Right lobe of liver (tissue), 6 donors: ENCODE data around the gene HPS3. TPM values are rescaled to one million over a fixed set of nuclear protein-coding genes. Genes with fewer than 3 reads are reported as not detected.
A peak's percentile ranks its signal among the peaks of the same experiment; 100 is the strongest.

Experiments
- ATAC-seq, 4 donors: fragments of 200-7000 bp; cut with Tn5 transposase; one replicate each; pipeline ENCODE4 v1.9.1; 2020; ENCODE audit warnings: mild to moderate bottlenecking in 4 of 4, moderate library complexity in 4 of 4
- DNase-seq, 3 donors: peaks; one replicate each; pipeline ENCODE4 v3.0.0-alpha.2; 2020
- H3K27ac ChIP-seq, 3 donors: fragments of 200-600 bp; one replicate each; pipeline ENCODE4 v1.8.0; 2022
- H3K27me3 ChIP-seq, 2 donors: fragments of 200-600 bp; one replicate each; pipeline ENCODE4 v1.8.0; 2022
- H3K36me3 ChIP-seq, 4 donors: fragments of 200-600 bp; sonication (generic) in 1 of 4; one replicate each; pipeline versions ENCODE4 v1.5.1 to v1.8.0; 2017 to 2022; ENCODE audit warnings: control low read depth in 1 of 4
- H3K4me1 ChIP-seq, 4 donors: fragments of 200-600 bp; sonication (generic) in 1 of 4; one replicate each; pipeline versions ENCODE4 v1.5.1 to v1.8.0; 2017 to 2022; ENCODE audit warnings: control low read depth in 1 of 4
- H3K4me3 ChIP-seq, 3 donors: fragments of 200-600 bp; one replicate each; pipeline ENCODE4 v1.8.0; 2022
- H3K9me3 ChIP-seq, 4 donors: fragments of 200-600 bp; sonication (generic) in 1 of 4; one replicate each; pipeline versions ENCODE4 v1.5.1 to v1.8.0; 2017 to 2022; ENCODE audit warnings: control low read depth in 1 of 4
- POLR2A ChIP-seq: fragments of 450-650 bp; IDR thresholded peaks from one replicate; pipeline ENCODE4 v1.6.1; 2017; ENCODE audit warnings: antibody characterized with exemption, mild to moderate bottlenecking
- WGBS: methylation state at CpG from one replicate; pipeline ENCODE4 v1.1.6; 2018; ENCODE audit warnings: low coverage, low lambda C conversion rate; ENCODE audit not compliant: insufficient coverage; ENCODE audit errors: missing lambda C conversion rate; 5-methylcytosine and 5-hydroxymethylcytosine counted together
- intact Hi-C, 2 donors: fragments of 100-400 bp; cut with DNase I; formaldehyde crosslinking; loops; one replicate each; pipeline versions ENCODE4 v1.11.2 to v1.14.1; 2022
- total RNA-seq, 6 experiments: library from RNA; depleted of rRNA in 2 of 6; stranded (reverse); fragments of >200 nt in 2 of 6; fragmentation: NEBNext Ultra II Directional in 3 of 6; extraction: Animal tissue kit (Norgen Biotek cat#: 25700) in 3 of 6; gene quantifications; one replicate each; pipeline versions ENCODE4 v1.1.0 to v1.2.4, GENCODE V29; 2016 to 2023
- TF ChIP-seq, protein P1 (sequence below), 4 donors: fragments of 200-600 bp in 3 of 4; fragments of 450-650 bp in 1 of 4; IDR thresholded peaks; one replicate each; pipeline versions ENCODE4 v1.5.1 to v1.8.0; 2016 to 2022; ENCODE audit warnings: antibody characterized with exemption in 4 of 4, mild to moderate bottlenecking in 2 of 4
- donor health status: DM: no; HTN: yes; CAD: no.
- donor health status: DM: no; HTN: no; CAD: no.
- donor health status: DM: no; HTN: no; CAD: no.
- donor health status: DM: no; HTN: yes; CAD: no.
- donor health status: DM: no; HTN: yes; CAD: no.

The HPS3 gene
- total RNA-seq, 6 experiments from 2014 or later = 4.2 to 8.5 (median 6.3) TPM

DNA sequence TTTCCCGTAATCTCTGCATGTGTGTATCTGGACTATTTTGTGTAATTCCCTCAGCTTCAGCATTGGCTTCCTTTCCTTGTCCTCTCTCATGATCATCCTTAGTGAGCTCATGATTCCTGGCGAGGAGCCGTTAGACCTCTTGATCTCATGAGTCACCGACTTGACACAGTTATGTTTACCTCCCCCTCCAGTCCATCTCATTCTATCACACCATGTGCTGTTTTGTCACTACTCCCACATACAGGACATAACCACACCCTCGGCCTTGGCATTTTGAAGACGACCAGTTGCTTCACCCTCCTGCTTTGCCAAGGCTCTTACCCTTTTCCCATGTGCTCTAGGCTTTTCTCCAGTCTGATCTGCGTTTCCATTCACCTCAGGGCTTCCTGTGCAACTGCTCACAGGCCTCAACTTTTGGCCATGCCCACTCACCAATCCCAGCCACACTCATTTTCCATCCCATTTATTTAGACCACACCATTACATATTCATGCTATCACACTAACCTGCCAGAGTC lies 50.7 kb downstream of the HPS3 start:
- DNase-seq (peak in 2 of 3 donors; percentile 54), ATAC-seq (peak; percentile 60 to 82 (median 65))

DNA sequence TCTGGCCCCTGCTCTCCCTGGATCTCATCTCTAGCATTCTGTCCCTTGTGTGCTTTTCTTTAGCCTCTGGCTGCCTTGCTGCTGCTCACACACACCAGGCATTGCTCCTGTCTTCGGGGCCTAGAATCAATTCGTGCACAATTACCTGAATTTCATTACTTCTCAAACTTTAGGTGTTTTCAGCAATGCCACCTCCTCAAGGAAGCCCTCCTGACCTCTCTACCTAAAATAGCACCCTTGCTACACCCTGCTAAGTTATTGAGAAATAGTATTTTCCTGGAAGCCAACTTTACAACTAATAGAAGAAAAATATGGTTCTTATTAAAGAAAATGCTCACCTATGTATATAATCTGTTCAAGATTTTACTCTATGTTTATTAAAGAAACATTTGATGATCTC lies 51.7 kb downstream of the HPS3 start:
- no peak overlapping the region for H3K4me3 ChIP-seq
- H3K27me3 ChIP-seq = no peaks in the 10 kb centered on the region
- no peak overlapping the region for H3K27ac ChIP-seq
- peaks cover 2 to 93% (median 38%) of the 10 kb centered on the region in 4 donors for H3K36me3 ChIP-seq
- ATAC-seq (no peak), DNase-seq (no peak)
- H3K4me1 ChIP-seq = no peaks in the 10 kb centered on the region
- no peaks in the 10 kb centered on the region for H3K9me3 ChIP-seq
- TF ChIP-seq POLR2A = no peak
- TF ChIP-seq, protein P1, sequence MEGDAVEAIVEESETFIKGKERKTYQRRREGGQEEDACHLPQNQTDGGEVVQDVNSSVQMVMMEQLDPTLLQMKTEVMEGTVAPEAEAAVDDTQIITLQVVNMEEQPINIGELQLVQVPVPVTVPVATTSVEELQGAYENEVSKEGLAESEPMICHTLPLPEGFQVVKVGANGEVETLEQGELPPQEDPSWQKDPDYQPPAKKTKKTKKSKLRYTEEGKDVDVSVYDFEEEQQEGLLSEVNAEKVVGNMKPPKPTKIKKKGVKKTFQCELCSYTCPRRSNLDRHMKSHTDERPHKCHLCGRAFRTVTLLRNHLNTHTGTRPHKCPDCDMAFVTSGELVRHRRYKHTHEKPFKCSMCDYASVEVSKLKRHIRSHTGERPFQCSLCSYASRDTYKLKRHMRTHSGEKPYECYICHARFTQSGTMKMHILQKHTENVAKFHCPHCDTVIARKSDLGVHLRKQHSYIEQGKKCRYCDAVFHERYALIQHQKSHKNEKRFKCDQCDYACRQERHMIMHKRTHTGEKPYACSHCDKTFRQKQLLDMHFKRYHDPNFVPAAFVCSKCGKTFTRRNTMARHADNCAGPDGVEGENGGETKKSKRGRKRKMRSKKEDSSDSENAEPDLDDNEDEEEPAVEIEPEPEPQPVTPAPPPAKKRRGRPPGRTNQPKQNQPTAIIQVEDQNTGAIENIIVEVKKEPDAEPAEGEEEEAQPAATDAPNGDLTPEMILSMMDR (IDR thresholded peaks at IDR 0.05) = no peak
- intact Hi-C loops = no loop called here
- WGBS = 94% methylated on average over 2 of the region's 2 CpGs

More for the DNA sequence above, 50.7 kb downstream of the HPS3 start:
- Histone ChIP-seq H3K4me3 (no peak overlapping the region), H3K9me3 (no peaks in the 10 kb centered on the region), H3K27me3 (no peaks in the 10 kb centered on the region), H3K36me3 (peaks cover 2 to 93% (median 39%) of the 10 kb centered on the region in 4 donors), H3K4me1 (no peaks in the 10 kb centered on the region), H3K27ac (peak overlapping the region in 2 of 3 donors; percentile 8 to 45)
- intact Hi-C loops = no loop called here
- TF ChIP-seq, protein P1 (IDR thresholded peaks at IDR 0.05) = no peak
- no peak for TF ChIP-seq POLR2A
- 32% methylated on average over 7 of the region's 7 CpGs for WGBS

DNA sequence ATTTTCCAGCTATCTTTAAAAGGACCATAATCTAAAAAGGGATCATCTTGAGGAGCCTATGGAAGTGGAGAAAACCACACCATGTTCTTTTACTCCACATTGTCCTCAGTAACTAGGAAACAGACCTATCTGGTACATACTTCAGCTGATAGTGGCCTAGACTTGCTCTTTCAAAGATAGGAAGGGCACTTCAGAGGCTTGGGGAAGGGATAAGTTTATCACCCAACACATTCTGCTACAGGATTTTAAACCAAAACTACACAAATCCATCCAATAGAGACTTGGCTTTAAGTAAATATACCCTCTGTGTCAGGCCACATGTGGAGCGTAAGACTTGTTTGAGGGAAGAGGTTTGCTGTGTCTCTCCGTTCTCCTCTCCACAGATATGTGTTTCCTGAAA lies 56.8 kb downstream of the HPS3 start:
- DNase-seq = no peak
- Histone ChIP-seq H3K36me3 (peaks cover 0 to 79% (median 34%) of the 10 kb centered on the region in 4 donors), H3K4me3 (no peak overlapping the region), H3K27me3 (no peaks in the 10 kb centered on the region), H3K4me1 (no peaks in the 10 kb centered on the region), H3K9me3 (no peaks in the 10 kb centered on the region), H3K27ac (no peak overlapping the region)
- WGBS = 75% methylated on average over 1 of the region's 2 CpGs
- intact Hi-C loops = no loop called here
- ATAC-seq = peak in 2 of 4 donors; percentile 2 to 4
- no peak for TF ChIP-seq POLR2A
- TF ChIP-seq, protein P1 (IDR thresholded peaks at IDR 0.05) = no peak

DNA sequence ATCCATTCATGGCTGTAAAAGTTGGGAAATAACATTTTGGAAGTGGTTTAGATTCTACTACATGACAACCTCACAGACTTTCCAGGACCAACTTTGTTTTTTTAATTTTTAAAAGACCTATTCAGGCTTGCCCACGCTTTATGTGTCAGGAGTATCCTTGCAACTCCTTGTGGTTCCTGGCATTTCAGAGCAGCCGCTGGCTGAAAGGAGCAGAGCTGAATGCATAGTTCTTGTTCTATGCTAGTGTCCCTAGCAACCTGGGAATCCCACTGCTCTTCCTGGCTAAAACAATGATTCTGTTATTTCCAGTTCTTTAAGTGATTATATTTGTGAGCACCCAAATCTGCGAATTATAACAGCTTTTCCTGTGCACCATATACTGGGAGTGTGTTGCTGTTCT lies 57.3 kb downstream of the HPS3 start:
- ATAC-seq = peak in 1 of 4 donors; percentile 3
- intact Hi-C loops = no loop called here
- no peak overlapping the region for H3K4me3 ChIP-seq
- H3K27ac ChIP-seq = no peak overlapping the region
- no peak for DNase-seq
- TF ChIP-seq POLR2A = peak; percentile 36
- TF ChIP-seq, protein P1 (IDR thresholded peaks at IDR 0.05) = no peak
- H3K36me3 ChIP-seq = peaks cover 0 to 76% (median 33%) of the 10 kb centered on the region in 4 donors
- H3K4me1 ChIP-seq = no peaks in the 10 kb centered on the region
- H3K9me3 ChIP-seq = no peaks in the 10 kb centered on the region
- WGBS = 97% methylated on average over 3 of the region's 3 CpGs
- no peaks in the 10 kb centered on the region for H3K27me3 ChIP-seq
